Activated T-cell treated with anti-CD3 and anti-CD28 coated beads, Interleukin-2, amount 50 U/mL, for 24 hours (primary cell): ENCODE data around the gene RBM48.

Source experiments
- DNase-seq: peaks from one replicate; pipeline ENCODE4 v3.0.0-alpha.2; 2020
- H3K27ac Mint-ChIP-seq: 2 replicates; pipeline ENCODE4 v1.8.0; 2020; ENCODE audit warnings: mild to moderate bottlenecking, mixed read lengths
- H3K27me3 Mint-ChIP-seq: 2 replicates; pipeline ENCODE4 v1.8.0; 2020; ENCODE audit warnings: mixed read lengths
- H3K36me3 Mint-ChIP-seq: 2 replicates; pipeline ENCODE4 v1.8.0; 2020; ENCODE audit warnings: low read depth, mixed read lengths
- H3K4me1 Mint-ChIP-seq: 2 replicates; pipeline ENCODE4 v1.8.0; 2020; ENCODE audit warnings: low read depth, mixed read lengths
- H3K4me3 Mint-ChIP-seq: 2 replicates; pipeline ENCODE4 v1.8.0; 2020; ENCODE audit warnings: mild to moderate bottlenecking, moderate library complexity, mixed read lengths
- H3K9me3 Mint-ChIP-seq: 2 replicates; pipeline ENCODE4 v1.8.0; 2020; ENCODE audit warnings: mixed read lengths

RBM48 gene

GRCh38 chr7:92567460-92567859 lies 38.9 kb downstream of the RBM48 start:
- Mint-ChIP-seq H3K27me3 (no peaks in the 10 kb centered on the region), H3K27ac (peak overlapping the region; percentile 6), H3K4me1 (no peaks in the 10 kb centered on the region), H3K36me3 (peaks cover 87% of the 10 kb centered on the region), H3K9me3 (no peaks in the 10 kb centered on the region), H3K4me3 (no peak overlapping the region)
- DNase-seq = no peak

GRCh38 chr7:92569137-92569536 lies 40.5 kb downstream of the RBM48 start:
- Mint-ChIP-seq H3K36me3 (peaks cover 81% of the 10 kb centered on the region), H3K9me3 (no peaks in the 10 kb centered on the region), H3K4me3 (no peak overlapping the region), H3K27ac (peak overlapping the region; percentile 18), H3K27me3 (no peaks in the 10 kb centered on the region), H3K4me1 (peaks cover 2% of the 10 kb centered on the region)
- DNase-seq = no peak

GRCh38 chr7:92576296-92576695 lies 47.7 kb downstream of the RBM48 start:
- no peak overlapping the region for H3K4me3 Mint-ChIP-seq
- peaks cover 8% of the 10 kb centered on the region for H3K4me1 Mint-ChIP-seq
- H3K9me3 Mint-ChIP-seq = no peaks in the 10 kb centered on the region
- peak overlapping the region; percentile 26 for H3K27ac Mint-ChIP-seq
- H3K27me3 Mint-ChIP-seq = no peaks in the 10 kb centered on the region
- peaks cover 86% of the 10 kb centered on the region for H3K36me3 Mint-ChIP-seq
- no peak for DNase-seq

GRCh38 chr7:92582948-92583347 lies 54.4 kb downstream of the RBM48 start:
- peaks cover 46% of the 10 kb centered on the region for H3K4me1 Mint-ChIP-seq
- H3K9me3 Mint-ChIP-seq = peaks cover 4% of the 10 kb centered on the region
- no peaks in the 10 kb centered on the region for H3K27me3 Mint-ChIP-seq
- peaks cover 83% of the 10 kb centered on the region for H3K36me3 Mint-ChIP-seq
- peak overlapping the region; percentile 51 for H3K27ac Mint-ChIP-seq
- H3K4me3 Mint-ChIP-seq = no peak overlapping the region
- DNase-seq = no peak

- Mint-ChIP-seq H3K36me3 (peaks cover 83% of the 10 kb centered on the region), H3K4me1 (peaks cover 60% of the 10 kb centered on the region), H3K9me3 (peaks cover 4% of the 10 kb centered on the region), H3K27me3 (no peaks in the 10 kb centered on the region), H3K4me3 (no peak overlapping the region), H3K27ac (peak overlapping the region; percentile 87)
- no peak for DNase-seq
Observed at GRCh38 chr7:92584953-92585352, 56.4 kb downstream of the RBM48 start.

- DNase-seq = no peak
- Mint-ChIP-seq H3K27me3 (no peaks in the 10 kb centered on the region), H3K4me3 (no peak overlapping the region), H3K9me3 (peaks cover 4% of the 10 kb centered on the region), H3K36me3 (peaks cover 70% of the 10 kb centered on the region), H3K4me1 (peaks cover 63% of the 10 kb centered on the region), H3K27ac (peak overlapping the region; percentile 45)
Observed at GRCh38 chr7:92586403-92586802, 57.8 kb downstream of the RBM48 start.

- H3K27me3 Mint-ChIP-seq = no peaks in the 10 kb centered on the region
- peak overlapping the region; percentile 45 for H3K27ac Mint-ChIP-seq
- DNase-seq = no peak
- H3K36me3 Mint-ChIP-seq = peaks cover 68% of the 10 kb centered on the region
- H3K4me3 Mint-ChIP-seq = peak overlapping the region; percentile 50
- peaks cover 4% of the 10 kb centered on the region for H3K9me3 Mint-ChIP-seq
- H3K4me1 Mint-ChIP-seq = peaks cover 63% of the 10 kb centered on the region
Observed at GRCh38 chr7:92586841-92587240, 58.2 kb downstream of the RBM48 start.
